GM19023 (cell line): ENCODE measurements around the gene CTXN3.

Source experiments
- ATAC-seq: cut with Tn5 transposase; IDR thresholded peaks from one replicate; pipeline ENCODE4 v1.9.1; 2021; ENCODE audit warnings: mild to moderate bottlenecking, moderate library complexity; ENCODE audit not compliant: unreplicated experiment

CTXN3 gene

GRCh38 chr5:127649018-127649439 is at the start of gene CTXN3:
Gene CTXN3 (plus strand): TSS chr5:127649082. CDS start chr5:127657522, 8,440 bp downstream.
- ATAC-seq = no peak

- ATAC-seq = no peak
Observed at GRCh38 chr5:127599320-127599719, 49.6 kb upstream of the CTXN3 start.

GRCh38 chr5:127599847-127600246 is 49.0 kb upstream of the CTXN3 start:
- ATAC-seq = no peak

- ATAC-seq = no peak
Observed at GRCh38 chr5:127601111-127601510, 47.8 kb upstream of the CTXN3 start.

- ATAC-seq = no peak
Observed at GRCh38 chr5:127601601-127602000, 47.3 kb upstream of the CTXN3 start.

GRCh38 chr5:127602481-127602880 is 46.4 kb upstream of the CTXN3 start:
- ATAC-seq = no peak

GRCh38 chr5:127602896-127603844 is 45.7 kb upstream of the CTXN3 start:
- no peak for ATAC-seq

- ATAC-seq = no peak
Observed at GRCh38 chr5:127608077-127608660, 40.7 kb upstream of the CTXN3 start.

- ATAC-seq = no peak
Observed at GRCh38 chr5:127609011-127609410, 39.9 kb upstream of the CTXN3 start.

- no peak for ATAC-seq
Observed at GRCh38 chr5:127609957-127610356, 38.9 kb upstream of the CTXN3 start.

- no peak for ATAC-seq
Observed at GRCh38 chr5:127612441-127613141, 36.3 kb upstream of the CTXN3 start.

GRCh38 chr5:127615916-127616315 is 33.0 kb upstream of the CTXN3 start:
- ATAC-seq = no peak

GRCh38 chr5:127619908-127620479 is 28.9 kb upstream of the CTXN3 start:
- no peak for ATAC-seq

- ATAC-seq = no peak
Observed at GRCh38 chr5:127621601-127622325, 27.1 kb upstream of the CTXN3 start.

GRCh38 chr5:127634007-127634406 is 14.9 kb upstream of the CTXN3 start:
- no peak for ATAC-seq

- ATAC-seq = no peak
Observed at GRCh38 chr5:127639828-127640227, 9.1 kb upstream of the CTXN3 start.

- no peak for ATAC-seq
Observed at GRCh38 chr5:127642949-127643348, 5.9 kb upstream of the CTXN3 start.

- no peak for ATAC-seq
Observed at GRCh38 chr5:127643607-127644006, 5.3 kb upstream of the CTXN3 start.

GRCh38 chr5:127645300-127645726 is 3.6 kb upstream of the CTXN3 start:
- ATAC-seq = no peak

- no peak for ATAC-seq
Observed at GRCh38 chr5:127647361-127647958, 1.4 kb upstream of the CTXN3 start.
